Sigmoid colon (tissue), 7 donors: ENCODE data around the gene MRPL46. TPM values are rescaled to one million over a fixed set of nuclear protein-coding genes. Genes with fewer than 3 reads are reported as not detected.

Experiments used
- DNase-seq: peaks from one replicate; pipeline ENCODE4 v3.0.0-alpha.2; 2019
- H3K27ac ChIP-seq, 4 donors: fragments of 200-600 bp; sonication (generic); one replicate each; pipeline ENCODE4 v1.5.1; 2016 to 2019; ENCODE audit warnings: mild to moderate bottlenecking in 1 of 4
- H3K27me3 ChIP-seq, 3 donors: fragments of 200-600 bp; sonication (generic); one replicate each; pipeline ENCODE4 v1.5.1; 2019; ENCODE audit warnings: mild to moderate bottlenecking in 1 of 3
- H3K36me3 ChIP-seq, 4 donors: fragments of 200-600 bp; sonication (generic); one replicate each; pipeline ENCODE4 v1.5.1; 2016 to 2019
- H3K4me1 ChIP-seq, 4 donors: fragments of 200-600 bp; sonication (generic); one replicate each; pipeline ENCODE4 v1.5.1; 2017 to 2019
- H3K4me3 ChIP-seq, 4 donors: fragments of 200-600 bp; sonication (generic); one replicate each; pipeline ENCODE4 v1.5.1; 2017 to 2019; ENCODE audit warnings: mild to moderate bottlenecking in 2 of 4, moderate library complexity in 1 of 4
- H3K9me3 ChIP-seq, 4 donors: fragments of 200-600 bp in 3 of 4; sonication (generic) in 3 of 4; one replicate each; pipeline versions ENCODE4 v1.5.1 to v1.6.1; 2013 to 2019
- EP300 ChIP-seq, 4 donors: sonication (generic); formaldehyde crosslinking; IDR thresholded peaks; one replicate each; pipeline ENCODE4 v1.6.1; 2017; ENCODE audit warnings: antibody characterized with exemption in 4 of 4
- POLR2A ChIP-seq, 2 donors: fragments of 450-650 bp; IDR thresholded peaks; one replicate each; pipeline ENCODE4 v1.6.1; 2016; ENCODE audit warnings: antibody characterized with exemption in 2 of 2, mild to moderate bottlenecking in 2 of 2, moderate library complexity in 2 of 2
- POLR2AphosphoS5 ChIP-seq, 4 donors: sonication (generic); formaldehyde crosslinking; IDR thresholded peaks; one replicate each; pipeline ENCODE4 v1.6.1; 2017; ENCODE audit warnings: antibody characterized with exemption in 4 of 4
- WGBS, 2 donors: extraction: QIAGEN DNeasy Blood & Tissue Kit; methylation state at CpG; one replicate each; pipeline ENCODE4 v1.1.7; 2013; 5-methylcytosine and 5-hydroxymethylcytosine counted together
- intact Hi-C: fragments of 100-400 bp; cut with DNase I; formaldehyde crosslinking; loops from one replicate; pipeline ENCODE4 v1.15.1; 2023
- polyA plus RNA-seq, 3 donors: library from polyadenylated mRNA; stranded (reverse); fragments of 200-250 nt; gene quantifications; one replicate each; pipeline ENCODE4 v1.2.3, GENCODE V29; 2013
- total RNA-seq, 4 donors: library from RNA; depleted of rRNA; stranded (reverse); fragments of >200 nt; gene quantifications; one replicate each; pipeline ENCODE4 v1.1.0, GENCODE V29; 2016
- TF ChIP-seq, protein P1 (sequence below), 4 experiments: fragments of 450-650 bp in 3 of 4; fragments of 200-600 bp in 1 of 4; IDR thresholded peaks; one replicate each; pipeline ENCODE4 v1.5.1; 2016 to 2019; ENCODE audit warnings: antibody characterized with exemption in 4 of 4, mild to moderate bottlenecking in 3 of 4, moderate library complexity in 2 of 4
- donor health status: healthy with polysubstance abuse.
- donor health status: Bipolar disorder and iron deficiency.
- donor health status: healthy.

MRPL46 gene
- total and polyA plus RNA-seq, 7 donors, result 15.9 to 53.6 (median 45.8) TPM

DNA sequence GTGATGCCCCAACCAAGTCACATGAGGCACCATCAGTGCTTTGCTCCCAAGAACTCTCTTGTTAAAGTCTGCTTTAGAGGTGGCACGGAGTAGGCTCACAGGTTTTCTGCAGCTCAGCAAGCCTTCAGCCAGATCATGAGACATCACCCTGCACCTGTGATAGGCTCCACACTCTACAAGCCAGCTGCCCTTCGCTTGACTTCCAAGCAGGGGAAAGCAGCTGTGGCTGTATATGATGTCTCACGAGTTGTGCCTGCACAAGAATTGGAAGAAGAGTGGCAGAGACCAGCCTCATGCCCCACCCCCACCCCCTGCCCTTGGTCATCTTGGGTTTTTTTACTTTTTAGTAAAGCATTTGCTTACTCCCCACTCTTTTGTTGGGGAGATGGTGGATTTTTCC is 22.8 kb upstream of the MRPL46 start:
- 93% methylated on average over 3 of the region's 3 CpGs for WGBS, 2 donors
- H3K4me3 ChIP-seq, result no peak overlapping the region
- H3K4me1 ChIP-seq, result no peaks in the 10 kb centered on the region
- H3K9me3 ChIP-seq, result no peaks in the 10 kb centered on the region
- intact Hi-C loops, result no loop called here
- H3K36me3 ChIP-seq, result no peaks in the 10 kb centered on the region
- TF ChIP-seq EP300 (IDR thresholded peaks at IDR 0.05) (no peak), POLR2A (IDR thresholded peaks at IDR 0.05) (no peak), POLR2AphosphoS5 (IDR thresholded peaks at IDR 0.05) (no peak)
- TF ChIP-seq, protein P1, sequence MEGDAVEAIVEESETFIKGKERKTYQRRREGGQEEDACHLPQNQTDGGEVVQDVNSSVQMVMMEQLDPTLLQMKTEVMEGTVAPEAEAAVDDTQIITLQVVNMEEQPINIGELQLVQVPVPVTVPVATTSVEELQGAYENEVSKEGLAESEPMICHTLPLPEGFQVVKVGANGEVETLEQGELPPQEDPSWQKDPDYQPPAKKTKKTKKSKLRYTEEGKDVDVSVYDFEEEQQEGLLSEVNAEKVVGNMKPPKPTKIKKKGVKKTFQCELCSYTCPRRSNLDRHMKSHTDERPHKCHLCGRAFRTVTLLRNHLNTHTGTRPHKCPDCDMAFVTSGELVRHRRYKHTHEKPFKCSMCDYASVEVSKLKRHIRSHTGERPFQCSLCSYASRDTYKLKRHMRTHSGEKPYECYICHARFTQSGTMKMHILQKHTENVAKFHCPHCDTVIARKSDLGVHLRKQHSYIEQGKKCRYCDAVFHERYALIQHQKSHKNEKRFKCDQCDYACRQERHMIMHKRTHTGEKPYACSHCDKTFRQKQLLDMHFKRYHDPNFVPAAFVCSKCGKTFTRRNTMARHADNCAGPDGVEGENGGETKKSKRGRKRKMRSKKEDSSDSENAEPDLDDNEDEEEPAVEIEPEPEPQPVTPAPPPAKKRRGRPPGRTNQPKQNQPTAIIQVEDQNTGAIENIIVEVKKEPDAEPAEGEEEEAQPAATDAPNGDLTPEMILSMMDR (IDR thresholded peaks at IDR 0.05), result no peak
- H3K27me3 ChIP-seq, result no peaks in the 10 kb centered on the region
- H3K27ac ChIP-seq, result no peak overlapping the region
- DNase-seq, result no peak

DNA sequence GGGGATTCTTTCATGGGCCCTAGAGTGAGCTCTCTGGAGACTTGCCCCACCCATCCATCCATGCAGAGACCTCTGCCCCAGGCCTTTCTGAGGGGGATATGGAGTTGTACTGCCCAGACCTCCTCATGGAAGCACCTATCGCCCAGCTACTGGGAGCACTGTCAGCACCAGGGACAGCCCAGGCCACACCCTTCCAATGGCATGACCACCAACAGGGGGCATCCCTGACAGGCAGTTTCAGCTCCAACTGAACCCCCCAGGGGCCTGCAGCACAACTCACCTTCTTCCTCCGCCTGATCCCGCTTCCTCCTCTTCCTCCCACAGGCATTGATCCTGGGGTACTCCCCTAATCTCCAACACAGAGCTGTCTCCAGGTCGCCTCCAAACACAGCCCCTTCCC is 22.1 kb upstream of the MRPL46 start:
- no peak for TF ChIP-seq EP300 (IDR thresholded peaks at IDR 0.05)
- no peak for TF ChIP-seq POLR2AphosphoS5 (IDR thresholded peaks at IDR 0.05)
- DNase-seq, result no peak
- H3K36me3 ChIP-seq, result no peaks in the 10 kb centered on the region
- no peaks in the 10 kb centered on the region for H3K9me3 ChIP-seq
- intact Hi-C loops, result no loop called here
- WGBS, 2 donors, result 90 to 92% methylated on average over 4 of the region's 4 CpGs
- no peak overlapping the region for H3K27ac ChIP-seq
- no peaks in the 10 kb centered on the region for H3K27me3 ChIP-seq
- H3K4me1 ChIP-seq, result no peaks in the 10 kb centered on the region
- no peak overlapping the region for H3K4me3 ChIP-seq

DNA sequence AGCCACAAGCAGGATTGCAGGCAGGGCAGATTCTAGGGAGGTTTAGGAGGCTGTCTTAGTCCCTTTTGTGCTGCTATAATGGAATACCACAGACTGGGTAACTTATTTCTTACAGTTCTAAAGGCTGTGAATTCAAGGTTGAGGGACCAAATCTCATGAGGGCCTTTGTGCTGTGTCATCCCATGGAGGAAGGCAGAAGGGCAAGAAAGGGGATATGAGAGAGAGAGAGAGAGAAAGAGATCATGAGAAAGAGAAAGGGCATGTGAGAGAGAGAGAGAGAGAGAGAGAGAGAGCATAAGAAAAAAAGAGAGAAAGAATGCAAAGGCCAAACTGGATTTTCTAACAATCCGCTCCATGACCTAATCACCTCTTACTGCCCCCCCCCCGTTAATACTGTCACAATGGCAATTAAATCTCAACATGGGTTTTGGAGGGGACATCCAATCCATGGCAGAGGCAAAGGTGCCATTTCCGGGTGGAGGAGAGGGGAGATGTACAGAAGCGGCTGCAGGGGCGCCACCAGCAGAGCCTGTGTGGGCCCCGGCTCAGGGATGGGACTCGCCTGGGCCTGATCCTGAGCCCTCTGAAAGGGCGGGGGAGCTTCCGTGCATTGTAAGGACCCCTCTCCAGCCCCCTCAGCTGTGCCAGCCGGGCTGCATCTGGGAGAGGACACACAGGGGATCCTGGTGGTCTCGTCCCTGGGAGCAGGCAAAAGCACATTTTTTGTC is 20.8 kb upstream of the MRPL46 start:
- no peaks in the 10 kb centered on the region for H3K9me3 ChIP-seq
- 73 to 79% methylated on average over 11 of the region's 11 CpGs for WGBS, 2 donors
- no peaks in the 10 kb centered on the region for H3K4me1 ChIP-seq
- TF ChIP-seq EP300 (IDR thresholded peaks at IDR 0.05) (no peak), POLR2A (IDR thresholded peaks at IDR 0.05) (no peak), POLR2AphosphoS5 (IDR thresholded peaks at IDR 0.05) (no peak)
- TF ChIP-seq, protein P1 (IDR thresholded peaks at IDR 0.05), result no peak
- intact Hi-C loops, result no loop called here
- H3K36me3 ChIP-seq, result no peaks in the 10 kb centered on the region
- no peak overlapping the region for H3K4me3 ChIP-seq
- H3K27ac ChIP-seq, result no peak overlapping the region
- no peaks in the 10 kb centered on the region for H3K27me3 ChIP-seq
- no peak for DNase-seq

DNA sequence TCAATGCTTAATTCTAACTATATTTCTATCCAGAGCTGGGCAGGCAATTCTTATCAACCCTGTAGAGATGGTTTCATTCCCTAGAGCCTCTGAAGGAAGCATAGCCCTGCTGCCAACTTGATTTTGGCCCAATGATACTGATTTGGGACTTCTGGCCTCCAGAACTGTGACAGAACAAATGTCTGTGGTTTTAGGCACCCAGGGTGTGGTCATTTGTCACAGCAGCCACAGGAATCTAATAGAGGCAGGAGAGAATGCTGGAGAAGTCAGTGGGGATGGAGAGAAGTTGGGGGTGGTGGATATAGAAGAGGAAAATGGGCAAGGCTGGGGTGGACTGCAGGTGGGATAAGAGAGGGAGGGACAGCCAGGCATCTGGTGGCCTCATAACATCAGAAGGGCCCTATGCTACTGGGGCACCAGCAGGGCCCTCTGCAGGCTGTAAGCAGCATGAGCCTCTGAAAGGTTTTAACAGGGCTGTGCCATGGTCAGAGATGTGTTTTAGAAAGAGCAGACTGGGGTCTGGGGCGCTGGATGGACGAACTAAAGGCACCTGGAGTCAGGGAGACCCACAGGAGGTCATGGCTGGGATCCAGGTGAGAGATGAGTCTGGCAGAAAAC is 20.1 kb upstream of the MRPL46 start:
- TF ChIP-seq POLR2AphosphoS5 (IDR thresholded peaks at IDR 0.05) (no peak), POLR2A (IDR thresholded peaks at IDR 0.05) (no peak), EP300 (IDR thresholded peaks at IDR 0.05) (no peak)
- TF ChIP-seq, protein P1 (IDR thresholded peaks at IDR 0.05), result no peak
- WGBS, 2 donors, result 83 to 85% methylated on average over 2 of the region's 2 CpGs
- H3K27me3 ChIP-seq, result no peaks in the 10 kb centered on the region
- no peaks in the 10 kb centered on the region for H3K36me3 ChIP-seq
- intact Hi-C loops, result no loop called here
- H3K4me3 ChIP-seq, result no peak overlapping the region
- no peaks in the 10 kb centered on the region for H3K4me1 ChIP-seq
- H3K27ac ChIP-seq, result no peak overlapping the region
- no peaks in the 10 kb centered on the region for H3K9me3 ChIP-seq
- DNase-seq, result no peak

DNA sequence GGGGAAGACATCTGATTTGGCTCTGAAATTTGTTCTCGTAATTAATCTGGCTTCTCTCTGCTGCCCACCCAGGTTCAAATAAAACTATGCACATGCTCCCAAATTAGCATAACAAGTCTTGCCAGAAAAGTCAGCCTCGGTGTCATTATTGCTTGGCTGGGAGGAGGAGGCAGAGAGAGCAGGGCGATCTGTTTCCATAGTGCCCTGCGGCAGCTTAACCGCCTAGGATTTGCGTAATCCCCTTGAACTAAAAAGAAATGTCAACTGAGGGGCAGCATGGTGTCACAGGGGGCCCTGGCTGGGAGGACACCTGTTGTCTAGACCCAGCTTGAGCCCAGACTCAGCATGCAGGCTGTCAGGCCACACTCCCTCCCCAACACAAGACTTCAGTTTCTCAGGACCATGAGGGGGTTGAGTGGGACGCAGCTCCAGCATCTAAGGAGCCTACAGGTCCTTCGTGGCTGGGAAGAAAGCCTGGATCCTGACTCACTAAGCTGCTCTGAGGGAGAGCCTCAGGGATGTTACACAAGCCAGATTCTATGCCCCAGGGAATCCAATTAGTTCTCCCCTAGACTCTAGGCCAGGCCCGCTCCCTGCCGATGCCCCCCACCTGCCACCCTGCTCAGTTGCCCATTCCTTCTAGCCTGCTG is 17.6 kb upstream of the MRPL46 start:
- Histone ChIP-seq H3K4me1 (no peaks in the 10 kb centered on the region), H3K27ac (no peak overlapping the region), H3K4me3 (no peak overlapping the region), H3K27me3 (no peaks in the 10 kb centered on the region), H3K9me3 (no peaks in the 10 kb centered on the region), H3K36me3 (peaks cover 0 to 3% (median under 1%) of the 10 kb centered on the region in 4 donors)
- intact Hi-C loops, result no loop called here
- TF ChIP-seq POLR2A (IDR thresholded peaks at IDR 0.05) (no peak), POLR2AphosphoS5 (IDR thresholded peaks at IDR 0.05) (no peak), EP300 (IDR thresholded peaks at IDR 0.05) (no peak)
- TF ChIP-seq, protein P1 (IDR thresholded peaks at IDR 0.05), result no peak
- 73 to 82% methylated on average over 10 of the region's 10 CpGs for WGBS, 2 donors
- no peak for DNase-seq
